ENCODE data around the gene TSGA10. TPM values are rescaled to one million over a fixed set of nuclear protein-coding genes. Genes with fewer than 3 reads are reported as not detected.
A peak's percentile ranks its signal among the peaks of the same experiment; 100 is the strongest.
"Not testable (repeated sequence)": the region's sequence is repeated elsewhere in the genome, so short reads cannot be mapped to it uniquely, and the experiment has no call there.

TSGA10 gene
- polyA plus RNA-seq, 3 donors: 0.32 to 2.2 (median 0.79) TPM

GRCh38 chr2:99066075-99066958, 88.4 kb downstream of the TSGA10 start:
- DNase-seq: peak; percentile 17 to 55 (median 39)
- no peaks in the 10 kb centered on the region for H3K9me3 Mint-ChIP-seq
- H3K27ac Mint-ChIP-seq: no peak overlapping the region
- H3K36me3 ChIP-seq (replicated peaks in 1 of 2; ENCODE audit: control insufficient read depth in 1 of 2, insufficient read depth in 2 of 2, low read length in 2 of 2): no peaks in the 10 kb centered on the region
- intact Hi-C loops (cut with micrococcal nuclease): loop anchor here in 1 of 2 donors (5.0 kb wide), 1 partner anchor 419 kb away; no protein-coding TSS in a partner anchor
- peak overlapping the region in 2 of 3 experiments; percentile 26 to 39 for H3K4me3 ChIP-seq (replicated peaks in 1 of 3; ENCODE audit: low read depth in 2 of 3, low read length in 3 of 3)
- peaks cover 9 to 18% of the 10 kb centered on the region in 2 donors for H3K4me1 ChIP-seq (ENCODE audit: control insufficient read depth in 1 of 2, insufficient read depth in 2 of 2, low read length in 2 of 2)
- H3K4me1 Mint-ChIP-seq: peaks cover 6% of the 10 kb centered on the region
- H3K9me3 ChIP-seq (replicated peaks in 1 of 2; ENCODE audit: control insufficient read depth in 1 of 2, insufficient read depth in 1 of 2, low read length in 2 of 2): no peaks in the 10 kb centered on the region
- H2AFZ ChIP-seq (ENCODE audit: insufficient read depth, low read depth, low read length, poor library complexity, severe bottlenecking): peak overlapping the region; percentile 73
- peak; percentile 62 for TF ChIP-seq CTCF (IDR thresholded peaks at IDR 0.05)
- WGBS (ENCODE audit: insufficient coverage): 0% methylated on average over 1 of the region's 3 CpGs
- H4K20me1 ChIP-seq (ENCODE audit: insufficient read depth, low read length): no peaks in the 10 kb centered on the region
- H3K79me2 ChIP-seq (ENCODE audit: insufficient read depth, low read length): no peaks in the 10 kb centered on the region
- no peaks in the 10 kb centered on the region for H3K27me3 Mint-ChIP-seq (ENCODE audit: low read depth in 3 of 3)
- peak overlapping the region; percentile 30 for H3K9ac ChIP-seq (ENCODE audit: insufficient read depth, low read length, poor library complexity, severe bottlenecking)
- no peak overlapping the region for H3K4me3 Mint-ChIP-seq
- H3K27me3 ChIP-seq (ENCODE audit: control insufficient read depth in 2 of 2, insufficient read depth in 2 of 2, low read length in 2 of 2): no peaks in the 10 kb centered on the region
- H3K36me3 Mint-ChIP-seq: no peaks in the 10 kb centered on the region
- peak overlapping the region in 1 of 2 donors; percentile 64 for H3K27ac ChIP-seq (ENCODE audit: low read depth in 1 of 2, low read length in 2 of 2)
- peak overlapping the region; percentile 45 for H3K4me2 ChIP-seq (replicated peaks; ENCODE audit: extremely low read depth, low read length, poor library complexity, severe bottlenecking)

- H3K27ac ChIP-seq (ENCODE audit: low read depth in 1 of 2, low read length in 2 of 2); H3K79me2 ChIP-seq (ENCODE audit: insufficient read depth, low read length); H2AFZ ChIP-seq (ENCODE audit: insufficient read depth, low read depth, low read length, poor library complexity, severe bottlenecking); intact Hi-C loops (cut with micrococcal nuclease); H3K27me3 Mint-ChIP-seq (ENCODE audit: low read depth in 3 of 3); H3K4me3 Mint-ChIP-seq; H3K9me3 ChIP-seq (replicated peaks in 1 of 2; ENCODE audit: control insufficient read depth in 1 of 2, insufficient read depth in 1 of 2, low read length in 2 of 2); H3K4me1 Mint-ChIP-seq; H3K4me3 ChIP-seq (replicated peaks in 1 of 3; ENCODE audit: low read depth in 2 of 3, low read length in 3 of 3); DNase-seq; H3K27me3 ChIP-seq (ENCODE audit: control insufficient read depth in 2 of 2, insufficient read depth in 2 of 2, low read length in 2 of 2); H3K4me1 ChIP-seq (ENCODE audit: control insufficient read depth in 1 of 2, insufficient read depth in 2 of 2, low read length in 2 of 2); H3K9ac ChIP-seq (ENCODE audit: insufficient read depth, low read length, poor library complexity, severe bottlenecking); H3K36me3 Mint-ChIP-seq; H3K4me2 ChIP-seq (replicated peaks; ENCODE audit: extremely low read depth, low read length, poor library complexity, severe bottlenecking); H4K20me1 ChIP-seq (ENCODE audit: insufficient read depth, low read length); H3K36me3 ChIP-seq (replicated peaks in 1 of 2; ENCODE audit: control insufficient read depth in 1 of 2, insufficient read depth in 2 of 2, low read length in 2 of 2); H3K27ac Mint-ChIP-seq: not testable (repeated sequence)
- peaks cover 14 to 36% (median 24%) of the 10 kb centered on the region in 7 donors for H3K9me3 Mint-ChIP-seq
- WGBS (ENCODE audit: insufficient coverage): no CpG with 5 or more reads among the region's 6 CpGs
Observed at GRCh38 chr2:99049187-99049586, 105.6 kb downstream of the TSGA10 start.

- H3K4me1 ChIP-seq (ENCODE audit: control insufficient read depth in 1 of 2, insufficient read depth in 2 of 2, low read length in 2 of 2); H3K36me3 Mint-ChIP-seq; H4K20me1 ChIP-seq (ENCODE audit: insufficient read depth, low read length); H3K79me2 ChIP-seq (ENCODE audit: insufficient read depth, low read length); H3K27me3 Mint-ChIP-seq (ENCODE audit: low read depth in 3 of 3); H3K4me3 Mint-ChIP-seq; H3K27me3 ChIP-seq (ENCODE audit: control insufficient read depth in 2 of 2, insufficient read depth in 2 of 2, low read length in 2 of 2); H3K9me3 ChIP-seq (replicated peaks in 1 of 2; ENCODE audit: control insufficient read depth in 1 of 2, insufficient read depth in 1 of 2, low read length in 2 of 2); H3K36me3 ChIP-seq (replicated peaks in 1 of 2; ENCODE audit: control insufficient read depth in 1 of 2, insufficient read depth in 2 of 2, low read length in 2 of 2); H3K4me3 ChIP-seq (replicated peaks in 1 of 3; ENCODE audit: low read depth in 2 of 3, low read length in 3 of 3); DNase-seq; H3K4me2 ChIP-seq (replicated peaks; ENCODE audit: extremely low read depth, low read length, poor library complexity, severe bottlenecking); H3K9ac ChIP-seq (ENCODE audit: insufficient read depth, low read length, poor library complexity, severe bottlenecking); H3K4me1 Mint-ChIP-seq; H3K27ac Mint-ChIP-seq; H2AFZ ChIP-seq (ENCODE audit: insufficient read depth, low read depth, low read length, poor library complexity, severe bottlenecking); H3K27ac ChIP-seq (ENCODE audit: low read depth in 1 of 2, low read length in 2 of 2); intact Hi-C loops (cut with micrococcal nuclease): not testable (repeated sequence)
- peaks cover 6 to 23% (median 9%) of the 10 kb centered on the region in 7 donors for H3K9me3 Mint-ChIP-seq
- WGBS (ENCODE audit: insufficient coverage): no CpG with 5 or more reads among the region's 2 CpGs
Observed at GRCh38 chr2:99040736-99041300, 113.9 kb downstream of the TSGA10 start.

Data from CD14-positive monocyte (primary cell).